ENCODE results near the gene DHRSX. TPM values are rescaled to one million over a fixed set of nuclear protein-coding genes. Genes with fewer than 3 reads are reported as not detected.
"Not testable (repeated sequence)": the region's sequence is repeated elsewhere in the genome, so short reads cannot be mapped to it uniquely, and the experiment has no call there.

The DHRSX gene
- total RNA-seq, 1 donor from 2014 or later: 18.5 TPM

DNA sequence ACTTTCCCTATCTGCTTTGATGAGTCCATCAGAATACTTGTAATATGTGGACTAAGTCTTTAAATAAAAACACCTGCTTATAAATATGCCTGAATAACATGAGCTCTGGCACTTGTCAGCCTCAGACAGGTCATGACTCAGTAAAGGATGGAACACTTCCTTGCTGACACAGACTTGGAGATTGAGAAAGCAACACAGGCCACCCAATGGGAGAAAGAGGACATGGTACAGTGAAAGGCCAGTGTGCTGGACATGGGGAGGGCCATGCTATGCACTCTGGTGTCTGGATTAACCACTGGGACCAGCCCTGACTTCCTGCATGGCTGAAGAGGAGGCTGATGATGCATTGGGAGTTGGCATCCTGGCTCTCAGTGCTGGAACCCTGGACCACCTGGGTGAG is 149.5 kb downstream of the DHRSX start:
- DNase-seq (ENCODE audit: low spot score): no peak

DNA sequence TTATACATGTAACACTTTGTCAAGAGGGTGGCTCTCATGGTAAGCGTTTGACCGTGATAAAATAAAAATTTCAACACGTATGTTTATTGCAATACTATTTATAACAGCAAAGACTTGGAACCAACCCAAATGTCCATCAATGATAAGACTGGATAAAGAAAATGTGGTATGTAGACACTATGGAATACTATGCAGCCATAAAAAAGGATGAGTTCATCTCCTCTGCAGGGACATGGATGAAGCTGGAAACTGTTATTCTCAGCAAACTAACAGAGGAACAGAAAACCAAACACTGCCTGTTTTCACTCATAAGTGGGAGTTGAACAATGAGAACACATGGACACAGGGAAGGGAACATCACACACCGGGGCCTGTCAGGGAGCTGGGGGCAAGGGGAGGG is 150.1 kb downstream of the DHRSX start:
- not testable (repeated sequence) for DNase-seq (ENCODE audit: low spot score)

DNA sequence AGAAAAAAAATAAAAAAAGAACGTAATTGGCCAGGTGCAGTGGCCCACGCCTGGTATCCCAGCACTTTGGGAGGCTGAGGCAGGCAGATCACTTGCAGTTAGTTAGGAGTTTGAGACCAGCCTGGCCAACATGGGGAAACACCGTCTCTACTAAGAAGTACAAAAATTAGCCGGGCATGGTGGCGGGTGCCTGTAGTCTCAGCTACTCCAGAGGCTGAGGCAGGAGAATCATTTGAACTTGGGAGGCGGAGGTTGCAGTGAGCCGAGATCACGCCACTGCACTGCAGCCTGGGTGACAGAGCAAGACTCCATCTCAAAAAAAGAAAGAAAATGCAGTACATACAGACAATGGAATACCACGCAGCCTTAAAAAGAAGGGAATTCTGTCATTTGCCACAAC is 150.7 kb downstream of the DHRSX start:
- DNase-seq (ENCODE audit: low spot score): not testable (repeated sequence)

DNA sequence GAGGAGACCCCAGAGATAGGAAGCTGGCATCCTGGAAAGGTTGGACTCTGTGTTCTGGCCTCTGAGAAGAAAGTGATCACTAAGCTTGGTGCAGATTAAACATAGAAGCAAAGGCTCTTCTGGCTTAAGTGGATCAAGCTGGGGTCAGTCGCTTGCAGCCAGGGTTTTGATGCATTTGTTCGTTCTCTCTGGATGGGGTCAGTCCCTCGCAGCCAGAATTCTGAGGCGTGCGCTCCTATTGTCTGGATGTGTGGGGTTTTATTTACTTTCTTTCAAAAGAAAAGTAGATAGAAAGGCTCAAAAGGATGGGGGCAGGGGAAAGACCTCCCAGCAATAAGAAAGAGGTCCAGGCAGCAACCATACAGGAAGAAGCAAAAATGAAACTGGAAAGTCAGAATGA is 152.6 kb downstream of the DHRSX start:
- no peak for DNase-seq (ENCODE audit: low spot score)

DNA sequence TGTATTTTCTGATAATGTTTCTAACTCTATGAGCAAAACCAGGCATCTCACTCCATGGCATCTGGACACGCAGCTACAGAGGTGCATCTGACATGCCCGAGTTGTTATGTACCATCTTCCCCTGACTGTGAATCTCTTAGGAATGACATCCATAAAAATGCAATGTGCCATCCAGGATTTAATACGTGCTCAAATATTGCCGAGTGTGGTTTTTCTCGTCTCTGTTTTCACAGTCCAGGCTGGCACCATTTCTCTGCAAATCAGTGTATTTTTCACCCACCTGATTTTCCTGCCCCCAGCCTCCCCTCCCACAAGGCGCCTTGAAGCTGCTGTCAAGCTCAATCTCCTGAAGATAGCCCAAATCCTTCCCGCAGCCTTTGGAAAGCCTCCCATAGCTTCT is 154.6 kb downstream of the DHRSX start:
- DNase-seq (ENCODE audit: low spot score): no peak

DNA sequence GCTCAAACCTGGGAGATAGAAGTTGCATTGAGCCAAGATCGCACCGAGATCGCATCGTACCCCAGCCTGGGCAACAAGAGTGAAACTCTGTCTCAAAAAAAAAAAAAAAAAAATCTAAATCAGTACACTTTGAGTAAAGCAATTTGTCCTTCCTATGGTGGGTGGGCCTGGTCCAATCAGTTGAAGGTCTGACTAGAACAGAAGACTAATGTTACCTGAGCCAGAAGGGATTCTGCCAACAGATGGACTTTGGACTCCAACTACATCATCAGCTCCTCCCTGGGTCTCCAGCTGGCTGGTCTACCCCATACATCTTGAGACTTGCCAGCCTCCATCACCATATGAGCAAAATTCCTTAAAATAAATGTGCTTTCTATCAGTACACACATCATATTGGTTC is 155.2 kb downstream of the DHRSX start:
- no peak for DNase-seq (ENCODE audit: low spot score)

DNA sequence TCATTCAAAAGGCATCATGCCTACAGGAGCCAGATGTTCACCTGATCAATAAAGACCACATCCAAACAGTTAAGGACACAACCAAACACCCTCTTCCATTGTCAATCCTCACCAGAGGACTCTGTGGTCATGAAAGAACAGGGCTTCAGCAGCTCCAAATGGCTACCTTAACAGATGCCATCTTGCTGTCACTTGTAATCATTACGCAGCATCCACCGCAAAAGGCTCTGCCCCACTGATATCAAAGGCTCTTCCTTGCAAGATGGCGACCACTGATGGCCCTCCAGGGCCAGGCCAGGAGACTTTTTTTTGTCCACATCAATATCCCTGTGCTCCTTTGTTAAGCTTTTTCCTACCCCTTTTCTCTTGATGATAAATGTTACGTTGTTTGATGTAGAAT is 157.4 kb downstream of the DHRSX start:
- DNase-seq (ENCODE audit: low spot score): no peak

DNA sequence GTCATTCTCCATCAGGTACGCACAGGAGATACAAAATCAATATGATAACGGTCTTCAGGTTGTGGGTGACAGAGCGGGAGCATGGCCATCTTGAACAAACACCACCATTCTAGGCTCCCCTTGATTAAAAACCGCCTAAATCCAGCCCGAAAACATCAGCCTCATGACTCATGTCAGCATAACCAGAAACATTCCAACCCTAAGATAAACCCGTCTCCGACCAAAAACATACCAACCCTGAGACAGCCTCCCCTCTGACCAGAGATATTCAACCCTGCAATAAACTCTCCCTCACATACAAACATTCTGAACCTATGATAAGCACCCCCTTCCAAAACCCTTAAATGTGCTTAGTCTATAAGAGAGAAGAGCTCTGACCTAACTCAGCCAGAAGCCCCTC is 157.9 kb downstream of the DHRSX start:
- no peak for DNase-seq (ENCODE audit: low spot score)

DNA sequence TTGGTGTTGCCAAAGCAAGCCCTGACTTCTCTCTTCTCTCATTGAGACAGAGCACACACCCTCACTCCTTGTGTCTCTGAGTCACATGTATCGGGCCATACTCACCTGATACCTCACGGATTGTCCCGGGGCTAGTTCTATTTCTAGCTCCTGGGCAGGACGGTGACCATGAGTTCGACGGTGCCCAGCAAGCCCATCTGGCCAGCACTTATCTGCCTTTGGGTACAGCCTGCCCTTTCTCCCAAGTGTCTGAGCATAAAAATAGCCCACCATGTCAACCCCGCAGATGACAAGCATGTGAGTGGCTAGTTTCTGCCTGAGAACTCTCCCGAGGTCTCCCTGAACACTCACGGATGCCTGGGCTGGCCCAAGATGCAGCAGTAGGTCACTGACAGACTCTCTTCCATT is 158.5 kb downstream of the DHRSX start:
- DNase-seq (ENCODE audit: low spot score): no peak

DNA sequence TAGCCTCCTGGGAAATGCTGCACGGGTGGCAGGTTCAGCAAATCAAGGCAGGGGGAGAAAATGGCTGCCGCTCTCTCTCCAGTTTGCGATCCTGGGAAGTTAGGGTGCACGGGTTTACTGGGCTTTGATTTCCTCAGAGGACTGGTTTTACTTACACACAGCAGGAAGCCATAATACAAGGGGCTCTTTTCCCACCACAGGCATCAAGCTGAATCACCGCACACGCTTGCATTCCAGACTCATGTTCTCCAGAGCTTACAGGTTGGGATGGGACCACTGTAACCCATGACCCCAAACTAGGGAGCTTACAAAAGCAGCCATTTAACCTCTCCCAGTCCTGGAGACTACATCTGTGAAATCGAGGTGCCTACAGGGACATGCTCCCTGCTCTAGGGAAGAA is 159.8 kb downstream of the DHRSX start:
- no peak for DNase-seq (ENCODE audit: low spot score)

DNA sequence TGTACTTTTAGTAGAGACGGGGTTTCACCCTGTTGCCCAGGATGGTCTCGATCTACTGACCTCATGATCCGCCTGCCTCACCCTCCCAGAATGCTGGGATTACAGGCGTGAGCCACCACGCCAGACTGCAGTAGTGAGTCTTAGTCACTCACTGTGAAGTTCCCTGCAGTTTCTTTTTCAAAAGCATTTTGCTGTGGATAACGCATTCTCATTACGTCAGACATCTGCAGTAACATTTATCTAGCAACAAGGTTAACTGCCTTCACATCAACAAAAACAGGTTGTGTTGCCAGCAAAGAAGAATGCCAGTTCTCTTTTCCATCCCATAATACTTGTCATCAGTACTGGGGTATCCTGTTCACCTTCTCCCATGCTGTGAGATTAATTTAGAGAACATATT is 164.6 kb downstream of the DHRSX start:
- DNase-seq (ENCODE audit: low spot score): no peak

DNA sequence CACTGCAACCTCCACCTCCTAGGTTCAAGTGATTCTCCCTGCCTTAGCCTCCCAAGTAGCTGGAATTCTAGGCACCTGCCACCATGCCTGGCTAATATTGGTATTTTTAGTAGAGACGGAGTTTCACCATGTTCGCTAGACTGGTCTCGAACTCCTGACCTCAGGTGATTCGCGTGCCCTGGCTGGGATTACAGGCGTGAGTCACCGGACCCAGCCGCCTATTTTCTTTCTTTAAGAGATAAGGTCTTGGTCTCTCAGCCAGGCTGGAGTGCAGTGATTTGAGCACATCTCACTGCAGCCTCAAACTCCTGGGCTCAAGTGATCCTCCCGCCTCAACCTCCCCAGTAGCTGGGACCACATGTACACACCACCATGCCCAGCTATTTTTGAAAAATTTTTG is 166.5 kb downstream of the DHRSX start:
- no peak for DNase-seq (ENCODE audit: low spot score)

DNA sequence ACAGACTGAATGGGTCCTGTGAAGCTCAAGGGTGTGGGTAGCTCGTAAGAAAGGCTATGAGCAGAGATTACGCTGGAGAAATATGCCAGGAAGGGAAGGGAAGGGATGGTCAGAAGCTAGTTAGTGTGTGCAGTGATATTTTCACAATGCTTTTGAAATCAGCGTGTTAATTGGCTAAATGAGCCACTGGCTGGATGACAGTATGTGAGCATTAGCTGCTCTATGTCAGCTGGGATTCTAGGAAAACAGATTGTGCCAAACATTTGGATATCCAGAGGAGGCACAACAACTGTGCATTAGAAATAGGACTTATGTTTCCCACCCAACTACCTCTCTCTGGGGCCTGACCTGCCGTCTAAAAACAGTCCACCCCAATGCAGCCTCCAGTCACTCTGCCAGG is 168.5 kb downstream of the DHRSX start:
- no peak for DNase-seq (ENCODE audit: low spot score)

DNA sequence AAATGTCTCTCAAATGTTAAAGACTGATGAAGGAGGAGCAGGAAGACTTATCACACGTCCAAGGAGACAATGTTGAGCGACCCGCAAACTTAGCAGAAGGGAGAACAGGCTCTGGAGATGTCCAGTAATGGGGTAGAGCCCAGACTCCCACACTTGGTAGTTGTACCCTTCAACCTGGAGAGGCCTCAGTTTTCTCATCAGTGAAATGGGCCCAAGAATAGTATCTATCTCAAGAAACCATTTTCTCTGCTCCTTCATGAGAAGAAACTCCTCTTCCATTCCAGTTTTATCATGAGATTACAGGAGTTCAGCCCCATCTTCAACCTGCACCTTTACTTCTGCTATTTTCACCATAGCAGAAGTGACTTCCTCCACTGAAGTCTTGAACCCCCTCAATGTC is 169.9 kb downstream of the DHRSX start:
- no peak for DNase-seq (ENCODE audit: low spot score)

DNA sequence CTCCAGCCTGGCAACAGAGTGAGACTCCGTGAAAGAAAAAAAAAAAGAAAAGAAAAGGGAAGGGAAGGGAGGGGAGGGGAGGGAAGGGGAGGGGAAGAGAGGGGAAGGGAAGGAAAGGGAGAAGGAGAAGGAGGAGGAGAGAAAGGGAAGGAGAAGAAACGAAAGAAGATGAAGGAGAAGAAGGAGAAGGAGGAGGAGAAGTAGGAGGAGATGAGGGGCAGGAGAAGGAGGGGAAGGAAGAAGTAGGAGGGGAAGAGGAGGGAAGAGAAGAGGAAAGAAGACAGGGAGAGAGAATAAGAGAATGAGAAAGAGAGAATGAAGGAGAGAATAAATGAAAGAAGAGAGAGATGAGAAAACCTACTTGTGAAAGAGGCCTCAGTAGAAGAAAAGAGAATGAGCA is 170.3 kb downstream of the DHRSX start:
- no peak for DNase-seq (ENCODE audit: low spot score)

DNA sequence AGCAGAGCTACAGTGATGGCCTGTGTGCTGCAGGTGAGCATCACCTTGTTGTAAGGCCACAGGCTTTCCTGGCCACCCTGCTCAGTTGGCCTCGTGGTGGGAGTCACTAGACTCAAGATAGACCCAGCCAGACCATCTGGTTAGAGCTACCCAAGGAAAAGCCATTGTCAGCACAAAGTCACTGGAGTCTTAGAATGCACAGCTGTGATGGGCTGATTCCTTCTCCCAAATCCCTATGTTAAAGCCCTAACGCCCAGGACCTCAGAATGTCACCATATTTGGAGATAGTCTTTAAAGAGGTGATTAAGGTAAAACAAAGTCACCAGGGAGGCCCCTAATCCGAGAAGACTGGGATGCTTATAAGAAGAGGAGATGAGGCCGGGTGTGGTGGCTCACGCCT is 173.4 kb downstream of the DHRSX start:
- no peak for DNase-seq (ENCODE audit: low spot score)

DNA sequence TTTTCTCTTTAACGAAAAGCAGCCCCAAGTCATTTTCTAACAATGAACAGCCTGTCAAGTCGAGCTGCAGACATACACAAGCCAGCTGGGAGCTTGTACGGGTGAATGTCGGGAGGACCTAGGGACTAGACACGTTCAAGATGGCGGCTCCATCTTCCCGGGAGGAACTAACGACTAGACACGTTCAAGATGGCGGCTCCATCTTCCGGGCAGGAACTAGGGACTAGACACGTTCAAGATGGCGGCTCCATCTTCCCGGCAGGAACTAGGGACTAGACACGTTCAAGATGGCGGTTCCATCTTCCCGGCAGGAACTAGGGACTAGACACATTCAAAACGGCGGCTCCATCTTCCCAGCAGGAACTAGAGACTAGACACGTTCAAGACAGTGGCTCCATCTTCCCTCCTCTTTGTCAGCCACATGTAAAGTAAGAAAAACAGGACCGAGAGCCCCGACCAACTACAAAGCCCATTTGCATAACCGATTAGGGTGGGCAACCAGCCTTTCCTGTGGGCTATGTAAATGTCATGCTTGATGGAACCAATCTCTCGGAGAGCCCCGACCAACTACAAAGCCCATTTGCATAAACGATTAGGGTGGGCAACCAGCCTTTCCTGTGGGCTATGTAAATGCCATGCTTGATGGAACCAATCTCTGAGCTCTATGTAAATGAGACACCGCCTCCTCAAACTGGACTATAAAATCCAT is 175.5 kb downstream of the DHRSX start:
- peak; percentile 88 for DNase-seq (ENCODE audit: low spot score)

DNA sequence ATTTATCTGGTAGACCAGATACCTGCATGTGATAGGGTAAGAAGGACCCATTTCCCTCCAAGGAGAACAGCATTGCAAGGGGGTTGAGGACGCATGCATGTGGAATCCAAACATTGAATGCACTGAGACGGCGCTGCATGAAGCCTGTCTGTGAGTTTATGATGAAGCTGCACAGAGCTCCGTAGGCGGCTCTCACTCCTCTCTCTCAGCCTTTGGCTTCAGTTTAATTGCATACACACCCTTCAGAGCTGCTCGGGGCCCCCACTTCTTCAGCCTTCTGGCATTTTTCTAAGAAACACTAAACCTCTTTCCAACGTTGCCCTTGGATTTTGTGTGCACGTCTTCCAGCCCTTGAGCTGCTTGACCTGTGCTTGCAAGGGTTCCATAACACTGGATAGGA is 176.6 kb downstream of the DHRSX start:
- DNase-seq (ENCODE audit: low spot score): no peak

DNA sequence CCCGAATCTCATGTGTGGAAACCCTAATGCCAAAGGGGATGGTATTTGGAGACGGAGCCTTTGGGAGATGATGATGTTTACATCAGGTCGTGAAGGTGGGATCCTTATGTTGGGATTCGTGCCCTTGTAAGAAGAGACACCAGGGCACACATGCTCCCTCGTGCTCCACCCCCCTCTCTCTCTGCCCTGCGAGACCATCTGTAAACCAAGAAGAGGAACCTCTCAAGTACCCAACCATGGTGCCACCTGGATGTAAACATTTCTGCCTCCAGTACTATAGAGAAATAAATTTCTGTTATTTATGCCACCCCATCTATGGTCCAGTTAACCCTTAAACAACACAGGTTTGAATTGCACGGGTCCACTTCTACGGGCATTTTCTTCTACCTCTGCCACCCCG is 179.4 kb downstream of the DHRSX start:
- no peak for DNase-seq (ENCODE audit: low spot score)

DNA sequence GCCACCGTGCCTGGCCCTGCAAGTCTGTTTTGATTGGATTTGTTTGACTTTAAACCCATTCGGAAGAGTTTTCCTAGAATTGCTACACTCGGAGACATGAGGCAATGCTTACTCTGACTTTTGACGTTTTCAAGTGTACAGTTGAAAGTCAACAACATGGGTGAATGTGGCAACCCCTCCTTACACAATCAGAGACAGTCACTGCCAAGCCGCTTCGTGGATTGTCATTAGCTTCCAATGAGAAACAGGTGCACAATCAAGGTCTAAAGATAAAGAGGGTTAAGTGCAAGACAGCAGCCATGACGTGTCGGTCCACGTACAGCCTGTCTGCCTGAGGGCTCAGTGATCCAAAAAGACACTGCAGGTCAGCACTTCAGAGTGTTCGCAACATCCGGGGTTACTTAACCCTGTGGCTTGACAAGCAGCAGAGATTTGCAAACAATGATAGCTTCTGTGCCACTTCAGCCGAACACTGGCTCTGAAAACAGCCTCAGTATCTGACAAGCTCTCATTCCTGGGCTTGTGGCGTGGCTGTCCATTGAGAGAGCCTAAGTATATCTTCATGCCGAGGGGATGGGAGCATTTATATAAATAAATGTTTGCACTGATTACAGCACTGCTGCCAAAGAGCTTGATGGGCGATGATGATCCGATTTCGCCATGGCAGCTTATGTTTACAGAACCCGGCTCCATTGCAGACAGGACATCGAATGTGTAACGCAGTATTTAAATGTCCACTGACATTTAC is 180.0 kb downstream of the DHRSX start:
- DNase-seq (ENCODE audit: low spot score): no peak

DNA sequence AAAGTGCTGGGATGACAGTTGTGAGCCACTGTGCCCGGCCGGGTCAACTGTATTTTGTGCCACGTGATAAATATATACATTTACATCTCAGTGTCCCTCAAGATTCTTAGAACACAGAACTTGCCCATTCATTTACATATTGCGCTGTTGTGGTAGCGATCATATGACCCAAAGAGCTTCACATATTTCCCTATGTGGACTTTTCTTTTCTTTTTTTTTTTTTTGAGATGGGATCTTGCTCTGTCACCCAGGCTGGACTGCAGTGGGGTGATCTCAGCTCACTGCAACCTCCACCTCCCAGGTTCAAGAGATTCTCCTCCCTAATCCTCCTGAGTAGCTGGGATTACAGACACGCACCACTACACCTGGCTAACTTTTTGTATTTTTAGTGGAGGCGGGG is 180.7 kb downstream of the DHRSX start:
- no peak for DNase-seq (ENCODE audit: low spot score)

DNA sequence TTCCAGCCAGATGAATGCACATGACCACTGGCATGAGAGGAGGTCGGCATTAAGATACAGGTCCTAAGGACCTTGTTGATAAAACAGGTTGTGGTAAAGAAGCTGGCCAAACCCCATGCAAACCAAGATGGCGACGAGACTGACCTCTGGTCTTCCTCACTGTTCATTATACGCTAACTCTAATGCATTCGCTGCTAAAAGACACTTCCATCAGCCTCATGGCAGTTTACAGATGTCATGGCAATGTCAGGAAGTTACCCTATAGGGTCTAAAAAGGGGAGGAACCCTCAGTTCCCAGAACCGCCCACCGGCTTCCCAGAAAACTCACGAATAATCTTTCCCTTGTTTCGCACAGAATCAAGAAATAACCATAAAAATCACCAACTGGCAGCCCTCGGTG is 182.4 kb downstream of the DHRSX start:
- no peak for DNase-seq (ENCODE audit: low spot score)

DNA sequence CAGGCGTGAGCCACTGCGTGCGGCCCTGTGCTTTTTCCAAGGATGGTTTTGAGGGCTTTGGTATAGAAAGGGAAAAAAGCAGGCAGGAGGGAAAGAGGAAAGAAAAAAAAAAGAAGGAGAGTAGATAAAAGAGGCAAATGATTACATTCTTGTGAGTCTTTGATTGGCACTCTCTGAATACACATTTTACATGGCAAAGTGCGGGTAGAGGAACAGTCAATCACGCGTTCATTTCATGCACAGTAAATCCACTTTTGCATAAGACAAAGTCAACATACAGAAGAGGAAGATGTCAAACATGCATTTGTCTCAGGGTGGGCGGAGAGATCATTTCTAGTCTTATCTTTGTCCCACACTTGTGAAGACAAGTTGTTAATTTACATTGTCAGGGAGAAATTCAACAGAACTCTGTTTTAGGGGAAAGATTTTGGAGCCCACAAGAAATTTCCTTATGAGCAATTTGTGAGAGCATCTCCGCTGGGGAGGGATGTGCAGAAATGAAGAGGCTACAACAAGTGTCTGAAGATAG is 183.2 kb downstream of the DHRSX start:
- DNase-seq (ENCODE audit: low spot score): no peak

All from ureter (tissue), 1 donor.